A549 (cell line): Measurements from ENCODE around the gene WTIP.

ENCODE experiments used
- CHD2 ChIP-seq: fragments of 150-350 bp; IDR thresholded peaks from 2 replicates; pipeline ENCODE4 v1.6.1; 2014; ENCODE audit warnings: low read length; ENCODE audit not compliant: partially characterized antibody
- CHD4 ChIP-seq: fragments of 200-600 bp; sonication (generic); IDR thresholded peaks from 2 replicates; pipeline ENCODE4 v1.6.1; 2016; ENCODE audit warnings: antibody characterized with exemption, mild to moderate bottlenecking, borderline replicate concordance
- EP300 ChIP-seq, 2 experiments: fragments of >200 bp; sonication (Bioruptor Twin); formaldehyde crosslinking; IDR thresholded peaks; 2 replicates in 1 of 2; 3 replicates in 1 of 2; pipeline ENCODE4 v1.6.1; 2016 to 2017
- GATA3 ChIP-seq: IDR thresholded peaks from 2 replicates; pipeline ENCODE4 v1.6.1; 2012; ENCODE audit warnings: borderline replicate concordance
- KDM1A ChIP-seq: fragments of 200-600 bp; sonication (generic); IDR thresholded peaks from 2 replicates; pipeline ENCODE4 v1.6.1; 2016; ENCODE audit warnings: low read depth, mild to moderate bottlenecking
- MAFK ChIP-seq: fragments of 450-650 bp; IDR thresholded peaks from 2 replicates; pipeline ENCODE4 v1.6.1; 2014; ENCODE audit not compliant: partially characterized antibody
- MYC ChIP-seq: IDR thresholded peaks from 2 replicates; pipeline ENCODE4 v1.6.1; 2012; ENCODE audit warnings: mild to moderate bottlenecking, inconsistent platforms, low read length, improper control_type of control experiment, borderline replicate concordance
- POLR2A ChIP-seq: IDR thresholded peaks from 2 replicates; pipeline ENCODE4 v1.6.1; 2012; ENCODE audit warnings: mild to moderate bottlenecking, low read length
- SMC3 ChIP-seq: fragments of >200 bp; sonication (Bioruptor Twin); formaldehyde crosslinking; IDR thresholded peaks from 3 replicates; pipeline ENCODE4 v1.6.1; 2018; ENCODE audit warnings: inconsistent platforms
- ZFP36 ChIP-seq: fragments of 450-650 bp; IDR thresholded peaks from 2 replicates; pipeline ENCODE4 v1.6.1; 2014; ENCODE audit warnings: borderline replicate concordance; ENCODE audit not compliant: partially characterized antibody
- TF ChIP-seq, protein P1 (sequence below): fragments of 200-600 bp; sonication (generic); IDR thresholded peaks from 2 replicates; pipeline ENCODE4 v1.6.1; 2016; ENCODE audit warnings: antibody characterized with exemption, mild to moderate bottlenecking, moderate library complexity
- TF ChIP-seq, protein P2 (sequence below): fragments of >200 bp; sonication (Bioruptor Twin); formaldehyde crosslinking; IDR thresholded peaks from 3 replicates; pipeline ENCODE4 v1.5.1; 2016
- TF ChIP-seq, protein P3 (sequence below): IDR thresholded peaks from 2 replicates; pipeline ENCODE4 v1.6.1; 2012

DNA sequence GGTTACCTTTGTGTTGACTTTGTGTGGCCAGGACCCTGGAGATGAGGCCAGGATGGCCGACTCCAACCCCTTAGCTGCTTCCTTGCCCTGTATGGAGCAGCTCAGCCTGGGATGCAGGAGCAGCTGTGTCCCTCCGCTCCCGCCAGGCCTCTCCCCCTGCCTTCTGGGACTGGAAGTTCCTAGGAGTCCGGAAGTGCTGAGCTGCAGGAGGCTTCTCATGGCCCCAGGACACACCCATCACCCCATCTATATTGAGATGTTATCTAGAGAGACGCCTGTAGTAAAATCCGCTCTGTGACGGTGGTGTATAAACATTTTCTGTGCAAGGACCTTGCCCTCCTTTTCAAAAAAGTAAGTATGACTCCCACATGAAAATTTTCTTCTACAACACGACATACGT is 27.0 kb downstream of the WTIP start:
- TF ChIP-seq, protein P1, sequence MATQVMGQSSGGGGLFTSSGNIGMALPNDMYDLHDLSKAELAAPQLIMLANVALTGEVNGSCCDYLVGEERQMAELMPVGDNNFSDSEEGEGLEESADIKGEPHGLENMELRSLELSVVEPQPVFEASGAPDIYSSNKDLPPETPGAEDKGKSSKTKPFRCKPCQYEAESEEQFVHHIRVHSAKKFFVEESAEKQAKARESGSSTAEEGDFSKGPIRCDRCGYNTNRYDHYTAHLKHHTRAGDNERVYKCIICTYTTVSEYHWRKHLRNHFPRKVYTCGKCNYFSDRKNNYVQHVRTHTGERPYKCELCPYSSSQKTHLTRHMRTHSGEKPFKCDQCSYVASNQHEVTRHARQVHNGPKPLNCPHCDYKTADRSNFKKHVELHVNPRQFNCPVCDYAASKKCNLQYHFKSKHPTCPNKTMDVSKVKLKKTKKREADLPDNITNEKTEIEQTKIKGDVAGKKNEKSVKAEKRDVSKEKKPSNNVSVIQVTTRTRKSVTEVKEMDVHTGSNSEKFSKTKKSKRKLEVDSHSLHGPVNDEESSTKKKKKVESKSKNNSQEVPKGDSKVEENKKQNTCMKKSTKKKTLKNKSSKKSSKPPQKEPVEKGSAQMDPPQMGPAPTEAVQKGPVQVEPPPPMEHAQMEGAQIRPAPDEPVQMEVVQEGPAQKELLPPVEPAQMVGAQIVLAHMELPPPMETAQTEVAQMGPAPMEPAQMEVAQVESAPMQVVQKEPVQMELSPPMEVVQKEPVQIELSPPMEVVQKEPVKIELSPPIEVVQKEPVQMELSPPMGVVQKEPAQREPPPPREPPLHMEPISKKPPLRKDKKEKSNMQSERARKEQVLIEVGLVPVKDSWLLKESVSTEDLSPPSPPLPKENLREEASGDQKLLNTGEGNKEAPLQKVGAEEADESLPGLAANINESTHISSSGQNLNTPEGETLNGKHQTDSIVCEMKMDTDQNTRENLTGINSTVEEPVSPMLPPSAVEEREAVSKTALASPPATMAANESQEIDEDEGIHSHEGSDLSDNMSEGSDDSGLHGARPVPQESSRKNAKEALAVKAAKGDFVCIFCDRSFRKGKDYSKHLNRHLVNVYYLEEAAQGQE: no peak
- TF ChIP-seq, protein P2, sequence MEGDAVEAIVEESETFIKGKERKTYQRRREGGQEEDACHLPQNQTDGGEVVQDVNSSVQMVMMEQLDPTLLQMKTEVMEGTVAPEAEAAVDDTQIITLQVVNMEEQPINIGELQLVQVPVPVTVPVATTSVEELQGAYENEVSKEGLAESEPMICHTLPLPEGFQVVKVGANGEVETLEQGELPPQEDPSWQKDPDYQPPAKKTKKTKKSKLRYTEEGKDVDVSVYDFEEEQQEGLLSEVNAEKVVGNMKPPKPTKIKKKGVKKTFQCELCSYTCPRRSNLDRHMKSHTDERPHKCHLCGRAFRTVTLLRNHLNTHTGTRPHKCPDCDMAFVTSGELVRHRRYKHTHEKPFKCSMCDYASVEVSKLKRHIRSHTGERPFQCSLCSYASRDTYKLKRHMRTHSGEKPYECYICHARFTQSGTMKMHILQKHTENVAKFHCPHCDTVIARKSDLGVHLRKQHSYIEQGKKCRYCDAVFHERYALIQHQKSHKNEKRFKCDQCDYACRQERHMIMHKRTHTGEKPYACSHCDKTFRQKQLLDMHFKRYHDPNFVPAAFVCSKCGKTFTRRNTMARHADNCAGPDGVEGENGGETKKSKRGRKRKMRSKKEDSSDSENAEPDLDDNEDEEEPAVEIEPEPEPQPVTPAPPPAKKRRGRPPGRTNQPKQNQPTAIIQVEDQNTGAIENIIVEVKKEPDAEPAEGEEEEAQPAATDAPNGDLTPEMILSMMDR: no peak
- TF ChIP-seq GATA3 (no peak), POLR2A (no peak), CHD4 (no peak), SMC3 (no peak), KDM1A (no peak), MAFK (no peak), ZFP36 (no peak), EP300 (IDR thresholded peaks at IDR 0.05) (no peak), CHD2 (no peak), MYC (no peak)
- TF ChIP-seq, protein P3, sequence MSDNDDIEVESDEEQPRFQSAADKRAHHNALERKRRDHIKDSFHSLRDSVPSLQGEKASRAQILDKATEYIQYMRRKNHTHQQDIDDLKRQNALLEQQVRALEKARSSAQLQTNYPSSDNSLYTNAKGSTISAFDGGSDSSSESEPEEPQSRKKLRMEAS: no peak
